B cell (primary cell): ENCODE results near the gene ERGIC1. TPM values are rescaled to one million over a fixed set of nuclear protein-coding genes. Genes with fewer than 3 reads are reported as not detected.

Experiments
- ATAC-seq: fragments of 200-7000 bp; cut with Tn5 transposase; one replicate; pipeline ENCODE4 v1.10.0; 2021; ENCODE audit warnings: low read depth, mild to moderate bottlenecking, moderate number of reproducible peaks, moderate library complexity
- CTCF ChIA-PET: fragments of 350-600 bp; sonication (Branson Sonifier 250); formaldehyde crosslinking; loops from one replicate; lab custom pipeline; 2021; ENCODE audit warnings: antibody characterized with exemption, inconsistent platforms; lab: Charles Lee
- POLR2A ChIA-PET: fragments of 350-600 bp; sonication (Branson Sonifier 250); formaldehyde crosslinking; loops from one replicate; lab custom pipeline; 2021; ENCODE audit warnings: antibody characterized with exemption; lab: Charles Lee
- DNase-seq: peaks from one replicate; pipeline ENCODE4 v3.0.0; 2013
- H2AFZ ChIP-seq: 2 replicates; pipeline ENCODE4 v1.6.1; 2012; ENCODE audit warnings: mild to moderate bottlenecking, low read depth, low read length; ENCODE audit not compliant: insufficient read depth, poor library complexity, severe bottlenecking
- H3K27ac ChIP-seq, 2 donors: 1 replicate in 1 of 2; 2 replicates in 1 of 2; pipeline ENCODE4 v1.5.1; 2012 to 2013; ENCODE audit warnings: low read length in 2 of 2, mild to moderate bottlenecking in 2 of 2, moderate library complexity in 1 of 2
- H3K27me3 ChIP-seq, 4 experiments: fragments of 200-600 bp in 1 of 4; sonication (generic) in 1 of 4; replicated peaks in 1 of 4; 1 replicate in 2 of 4; 2 replicates in 2 of 4; pipeline versions ENCODE4 v1.6.1 to v1.7.0; 2013 to 2016; ENCODE audit warnings: low read length in 3 of 4, mild to moderate bottlenecking in 2 of 4, mixed read lengths in 1 of 4, moderate library complexity in 1 of 4; ENCODE audit not compliant: insufficient read depth in 4 of 4, control insufficient read depth in 3 of 4; ENCODE audit errors: control extremely low read depth in 1 of 4
- H3K36me3 ChIP-seq, 2 experiments: replicated peaks in 1 of 2; 1 replicate in 1 of 2; 2 replicates in 1 of 2; pipeline versions ENCODE4 v1.6.1 to v1.7.1; 2013; ENCODE audit warnings: low read length in 1 of 2; ENCODE audit not compliant: insufficient read depth in 2 of 2, control insufficient read depth in 1 of 2; ENCODE audit errors: control extremely low read depth in 1 of 2, extremely low read depth in 1 of 2
- H3K4me1 ChIP-seq, 2 donors: fragments of 200-600 bp in 1 of 2; sonication (generic) in 1 of 2; 1 replicate in 1 of 2; 2 replicates in 1 of 2; pipeline versions ENCODE4 v1.5.1 to v1.6.1; 2013 to 2017; ENCODE audit warnings: low read length in 2 of 2; ENCODE audit not compliant: control insufficient read depth in 2 of 2, insufficient read depth in 2 of 2
- H3K4me2 ChIP-seq: replicated peaks from 2 replicates; pipeline ENCODE3; 2012; ENCODE audit warnings: mild to moderate bottlenecking, low read depth, low read length; ENCODE audit not compliant: poor library complexity, severe bottlenecking
- H3K4me3 ChIP-seq, 5 experiments: fragments of 200-600 bp in 1 of 5; sonication (generic) in 1 of 5; 1 replicate in 3 of 5; 2 replicates in 2 of 5; pipeline versions ENCODE4 v1.5.1 to v1.7.0; 2011 to 2016; ENCODE audit warnings: low read length in 4 of 5, mild to moderate bottlenecking in 4 of 5, low read depth in 2 of 5, control low read depth in 1 of 5, moderate library complexity in 1 of 5; ENCODE audit not compliant: insufficient read depth in 1 of 5; ENCODE audit errors: control extremely low read depth in 1 of 5, extremely low read depth in 1 of 5
- H3K79me2 ChIP-seq: fragments of 200-600 bp; sonication (generic); one replicate; pipeline ENCODE4 v1.6.0; 2016; ENCODE audit warnings: low read length; ENCODE audit not compliant: control insufficient read depth, insufficient read depth
- H3K9ac ChIP-seq: fragments of 200-600 bp; sonication (generic); 2 replicates; pipeline ENCODE4 v1.6.1; 2017; ENCODE audit warnings: mild to moderate bottlenecking, low read length, moderate library complexity
- H3K9me3 ChIP-seq, 3 donors: one replicate each; pipeline versions ENCODE4 v1.6.1 to v1.7.1; 2013; ENCODE audit warnings: low read length in 2 of 3; ENCODE audit not compliant: control insufficient read depth in 2 of 3, insufficient read depth in 1 of 3; ENCODE audit errors: control extremely low read depth in 1 of 3
- H4K20me1 ChIP-seq: 2 replicates; pipeline ENCODE4 v1.6.0; 2012; ENCODE audit warnings: mild to moderate bottlenecking, low read length; ENCODE audit not compliant: insufficient read depth, control insufficient read depth, poor library complexity, severe bottlenecking
- H3K27ac Mint-ChIP-seq: one replicate; pipeline ENCODE4 v1.8.0; 2021; ENCODE audit warnings: mixed read lengths
- H3K27me3 Mint-ChIP-seq: one replicate; pipeline ENCODE4 v1.8.0; 2021; ENCODE audit warnings: mixed read lengths
- H3K4me1 Mint-ChIP-seq: one replicate; pipeline ENCODE4 v1.8.0; 2021; ENCODE audit warnings: mixed read lengths
- H3K4me3 Mint-ChIP-seq: one replicate; pipeline ENCODE4 v1.8.0; 2021; ENCODE audit warnings: mixed read lengths
- H3K9me3 Mint-ChIP-seq: one replicate; pipeline ENCODE4 v1.8.0; 2022; ENCODE audit warnings: mixed read lengths; ENCODE audit not compliant: insufficient read depth
- CTCF ChIP-seq: fragments of 200-600 bp; IDR thresholded peaks from one replicate; pipeline ENCODE4 v1.8.0; 2022; ENCODE audit warnings: antibody characterized with exemption, mild to moderate bottlenecking
- EZH2 ChIP-seq: IDR thresholded peaks from 2 replicates; pipeline ENCODE4 v1.6.1; 2012; ENCODE audit warnings: borderline replicate concordance, low read depth, mild to moderate bottlenecking, moderate library complexity, low read length; ENCODE audit not compliant: insufficient read depth, poor library complexity, severe bottlenecking
- WGBS: methylation state at CpG from one replicate; pipeline ENCODE4 v1.1.5; 2013; ENCODE audit warnings: missing lambda C conversion rate; ENCODE audit not compliant: insufficient coverage; 5-methylcytosine and 5-hydroxymethylcytosine counted together
- intact Hi-C: fragments of 100-400 bp; cut with micrococcal nuclease; formaldehyde crosslinking; loops from one replicate; pipeline ENCODE4 v1.10.0; 2022
- polyA plus RNA-seq: library from polyadenylated mRNA; depleted of rRNA; stranded (reverse); fragments of >200 nt; gene quantifications from 2 replicates; pipeline ENCODE4 v1.2.3, GENCODE V29; 2012
- total RNA-seq, 2 donors: library from RNA; stranded (reverse); fragments of 120-200 nt in 1 of 2; gene quantifications; 1 replicate in 1 of 2; 2 replicates in 1 of 2; pipeline versions ENCODE4 v1.2.3 to v1.2.4, GENCODE V29; 2013 to 2022

ERGIC1 gene
- total and polyA plus RNA-seq, 2 donors (not counting 1 experiment from before 2014, with no cell fraction given) = 86.3 to 140 TPM

- Mint-ChIP-seq H3K4me3 (no peak overlapping the region), H3K4me1 (no peaks in the 10 kb centered on the region), H3K27me3 (no peaks in the 10 kb centered on the region), H3K9me3 (no peaks in the 10 kb centered on the region), H3K27ac (no peak overlapping the region)
- CTCF ChIA-PET = interaction anchor here (0.7 to 2.1 kb wide), 4 partner anchors 33 to 1075 kb away, joined by 3 to 7 read pairs (median 4); no protein-coding TSS in a partner anchor
- Histone ChIP-seq H3K4me3 (no peak overlapping the region), H3K27me3 (no peaks in the 10 kb centered on the region), H3K27ac (no peak overlapping the region), H3K4me1 (no peaks in the 10 kb centered on the region), H3K79me2 (peaks cover 13% of the 10 kb centered on the region), H4K20me1 (peaks cover 4% of the 10 kb centered on the region), H3K4me2 (no peak overlapping the region), H3K9ac (no peak overlapping the region), H3K36me3 (peaks cover 4 to 57% of the 10 kb centered on the region in 2 experiments), H2AFZ (no peak overlapping the region), H3K9me3 (no peaks in the 10 kb centered on the region)
- POLR2A ChIA-PET = no interaction called here
- ATAC-seq (no peak), DNase-seq (no peak)
- intact Hi-C loops = no loop called here
- WGBS = 93% methylated on average over 12 of the region's 16 CpGs
- TF ChIP-seq CTCF = no peak
- TF ChIP-seq EZH2 = no peak
Measured at GRCh38 chr5:172897481-172898217, 63.6 kb downstream of the ERGIC1 start.

- TF ChIP-seq EZH2 (no peak), CTCF (no peak)
- Histone ChIP-seq H3K79me2 (peaks cover 10% of the 10 kb centered on the region), H2AFZ (no peak overlapping the region), H3K4me2 (no peak overlapping the region), H3K36me3 (peaks cover 4 to 58% of the 10 kb centered on the region in 2 experiments), H3K4me3 (no peak overlapping the region), H3K4me1 (no peaks in the 10 kb centered on the region), H3K27me3 (no peaks in the 10 kb centered on the region), H3K9me3 (no peaks in the 10 kb centered on the region), H3K27ac (no peak overlapping the region), H4K20me1 (peaks cover 4% of the 10 kb centered on the region), H3K9ac (no peak overlapping the region)
- ChIA-PET CTCF (interaction anchor here (1.1 to 2.1 kb wide), 4 partner anchors 33 to 186 kb away, joined by 3 to 7 read pairs (median 6); no protein-coding TSS in a partner anchor), POLR2A (no interaction called here)
- Mint-ChIP-seq H3K27ac (no peak overlapping the region), H3K9me3 (no peaks in the 10 kb centered on the region), H3K4me3 (no peak overlapping the region), H3K27me3 (no peaks in the 10 kb centered on the region), H3K4me1 (no peaks in the 10 kb centered on the region)
- no peak for ATAC-seq
- intact Hi-C loops = no loop called here
- WGBS = 100% methylated on average over 2 of the region's 3 CpGs
- no peak for DNase-seq
Measured at GRCh38 chr5:172898218-172898842, 64.3 kb downstream of the ERGIC1 start.
